Hepatocyte (in vitro differentiated cells): ENCODE results near the gene PACRG. TPM values are rescaled to one million over a fixed set of nuclear protein-coding genes. Genes with fewer than 3 reads are reported as not detected.

Experiments used
- DNase-seq: peaks from one replicate; pipeline ENCODE4 v3.0.0-alpha.2; 2016; ENCODE audit warnings: low spot score
- H2AFZ ChIP-seq: fragments of 200-600 bp; sonication (generic); 2 replicates; pipeline ENCODE4 v1.6.0; 2016; ENCODE audit warnings: antibody characterized with exemption, mild to moderate bottlenecking
- H3K27ac ChIP-seq: fragments of 200-600 bp; sonication (generic); 2 replicates; pipeline ENCODE4 v1.5.1; 2016; ENCODE audit warnings: mild to moderate bottlenecking
- H3K27me3 ChIP-seq: fragments of 200-600 bp; sonication (generic); 2 replicates; pipeline ENCODE4 v1.6.1; 2016
- H3K36me3 ChIP-seq: fragments of 200-600 bp; sonication (generic); replicated peaks from 2 replicates; pipeline ENCODE4 v1.5.1; 2016; ENCODE audit warnings: low read depth; ENCODE audit not compliant: insufficient read depth
- H3K4me1 ChIP-seq: fragments of 200-600 bp; sonication (generic); 2 replicates; pipeline ENCODE4 v1.5.1; 2016; ENCODE audit warnings: mild to moderate bottlenecking, moderate library complexity; ENCODE audit not compliant: insufficient read depth
- H3K4me2 ChIP-seq: fragments of 200-600 bp; sonication (generic); 2 replicates; pipeline ENCODE4 v1.6.0; 2016
- H3K4me3 ChIP-seq: fragments of 200-600 bp; sonication (generic); 2 replicates; pipeline ENCODE4 v1.5.1; 2016; ENCODE audit warnings: mild to moderate bottlenecking
- H3K79me2 ChIP-seq: fragments of 200-600 bp; sonication (generic); 2 replicates; pipeline ENCODE4 v1.6.0; 2017; ENCODE audit warnings: mild to moderate bottlenecking
- H3K9me2 ChIP-seq: fragments of 200-600 bp; sonication (generic); replicated peaks from 2 replicates; pipeline ENCODE4 v1.6.0; 2017; ENCODE audit warnings: mild to moderate bottlenecking; ENCODE audit not compliant: insufficient read depth
- H3K9me3 ChIP-seq: fragments of 200-600 bp; sonication (generic); 2 replicates; pipeline ENCODE4 v1.5.1; 2016; ENCODE audit warnings: low read depth, mild to moderate bottlenecking
- H4K20me1 ChIP-seq: fragments of 200-600 bp; sonication (generic); 2 replicates; pipeline ENCODE4 v1.6.0; 2016; ENCODE audit warnings: mild to moderate bottlenecking; ENCODE audit not compliant: insufficient read depth, poor library complexity, severe bottlenecking
- EZH2 ChIP-seq: fragments of 200-600 bp; sonication (generic); IDR thresholded peaks from 2 replicates; pipeline ENCODE4 v1.6.1; 2016; ENCODE audit warnings: antibody characterized with exemption, mild to moderate bottlenecking, borderline replicate concordance
- EZH2phosphoT487 ChIP-seq: fragments of 200-600 bp; sonication (generic); IDR thresholded peaks from one replicate; pipeline ENCODE4 v1.6.1; 2018; ENCODE audit warnings: antibody characterized with exemption, mild to moderate bottlenecking, low read depth, moderate library complexity; ENCODE audit not compliant: unreplicated experiment, severe bottlenecking
- WGBS: methylation state at CpG from one replicate; pipeline ENCODE4 v1.1.6; 2016; ENCODE audit warnings: low lambda C conversion rate; ENCODE audit errors: missing lambda C conversion rate; 5-methylcytosine and 5-hydroxymethylcytosine counted together
- polyA plus RNA-seq: library from polyadenylated mRNA; unstranded; fragments of >200 nt; fragmentation: Nextera tagmentation; extraction: Ambion mirVana; gene quantifications from 2 replicates; pipeline ENCODE4 v1.2.1, GENCODE V29; 2016
- total RNA-seq: library from RNA; depleted of rRNA; stranded (reverse); fragments of >200 nt; gene quantifications from 2 replicates; pipeline ENCODE4 v1.2.3, GENCODE V29; 2014
- TF ChIP-seq, protein P1 (sequence below): fragments of 200-600 bp; sonication (generic); IDR thresholded peaks from 2 replicates; pipeline ENCODE4 v1.5.1; 2016; ENCODE audit warnings: antibody characterized with exemption, mild to moderate bottlenecking; ENCODE audit not compliant: poor library complexity

PACRG gene
- total and polyA plus RNA-seq, 2 experiments from 2014 or later: 0.91 to 2.6 TPM

- H3K4me1 ChIP-seq: no peaks in the 10 kb centered on the region
- TF ChIP-seq, protein P1, sequence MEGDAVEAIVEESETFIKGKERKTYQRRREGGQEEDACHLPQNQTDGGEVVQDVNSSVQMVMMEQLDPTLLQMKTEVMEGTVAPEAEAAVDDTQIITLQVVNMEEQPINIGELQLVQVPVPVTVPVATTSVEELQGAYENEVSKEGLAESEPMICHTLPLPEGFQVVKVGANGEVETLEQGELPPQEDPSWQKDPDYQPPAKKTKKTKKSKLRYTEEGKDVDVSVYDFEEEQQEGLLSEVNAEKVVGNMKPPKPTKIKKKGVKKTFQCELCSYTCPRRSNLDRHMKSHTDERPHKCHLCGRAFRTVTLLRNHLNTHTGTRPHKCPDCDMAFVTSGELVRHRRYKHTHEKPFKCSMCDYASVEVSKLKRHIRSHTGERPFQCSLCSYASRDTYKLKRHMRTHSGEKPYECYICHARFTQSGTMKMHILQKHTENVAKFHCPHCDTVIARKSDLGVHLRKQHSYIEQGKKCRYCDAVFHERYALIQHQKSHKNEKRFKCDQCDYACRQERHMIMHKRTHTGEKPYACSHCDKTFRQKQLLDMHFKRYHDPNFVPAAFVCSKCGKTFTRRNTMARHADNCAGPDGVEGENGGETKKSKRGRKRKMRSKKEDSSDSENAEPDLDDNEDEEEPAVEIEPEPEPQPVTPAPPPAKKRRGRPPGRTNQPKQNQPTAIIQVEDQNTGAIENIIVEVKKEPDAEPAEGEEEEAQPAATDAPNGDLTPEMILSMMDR: no peak
- no peaks in the 10 kb centered on the region for H3K79me2 ChIP-seq
- no peaks in the 10 kb centered on the region for H3K9me3 ChIP-seq
- H3K36me3 ChIP-seq: no peaks in the 10 kb centered on the region
- H3K27me3 ChIP-seq: no peaks in the 10 kb centered on the region
- no peak overlapping the region for H3K4me3 ChIP-seq
- no peaks in the 10 kb centered on the region for H3K9me2 ChIP-seq
- no peak for DNase-seq
- no peak overlapping the region for H3K27ac ChIP-seq
- no peaks in the 10 kb centered on the region for H4K20me1 ChIP-seq
- no peak overlapping the region for H3K4me2 ChIP-seq
- 86% methylated on average over 4 of the region's 4 CpGs for WGBS
- no peak overlapping the region for H2AFZ ChIP-seq
These were observed 70.9 kb downstream of the PACRG start for GRCh38 chr6:162798546-162799266.

GRCh38 chr6:162814426-162814973, 86.7 kb downstream of the PACRG start:
- Histone ChIP-seq H3K4me3 (no peak overlapping the region), H3K36me3 (no peaks in the 10 kb centered on the region), H3K9me3 (no peaks in the 10 kb centered on the region), H3K27ac (no peak overlapping the region), H4K20me1 (no peaks in the 10 kb centered on the region), H3K9me2 (no peaks in the 10 kb centered on the region), H3K4me2 (no peak overlapping the region), H2AFZ (no peak overlapping the region), H3K4me1 (no peaks in the 10 kb centered on the region), H3K79me2 (no peaks in the 10 kb centered on the region), H3K27me3 (no peaks in the 10 kb centered on the region)
- TF ChIP-seq, protein P1: no peak
- 72% methylated on average over 10 of the region's 10 CpGs for WGBS
- DNase-seq: no peak

DNA sequence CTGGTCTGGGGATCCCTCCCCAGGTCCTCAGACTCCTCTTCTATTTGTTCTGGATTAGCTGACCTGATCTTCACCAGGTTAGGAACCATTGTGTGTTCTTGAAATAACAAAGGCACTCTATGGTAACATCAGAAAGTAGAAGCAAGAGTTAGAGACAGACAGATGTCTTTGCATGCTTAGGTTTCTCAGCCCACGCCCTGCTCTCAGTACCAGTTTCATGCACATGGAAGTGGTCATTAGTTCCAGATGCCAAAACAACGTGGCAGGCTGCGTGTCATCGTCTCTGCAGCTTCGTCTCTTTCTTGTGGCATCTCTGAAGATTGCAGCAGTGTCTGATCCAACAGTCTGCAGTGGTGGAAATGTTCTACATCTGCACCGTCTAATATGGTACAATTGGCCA, 89.4 kb downstream of the PACRG start:
- H3K27ac ChIP-seq: no peak overlapping the region
- no peaks in the 10 kb centered on the region for H3K9me2 ChIP-seq
- WGBS: 87% methylated on average over 6 of the region's 6 CpGs
- no peaks in the 10 kb centered on the region for H4K20me1 ChIP-seq
- no peak for DNase-seq
- H3K4me1 ChIP-seq: no peaks in the 10 kb centered on the region
- no peaks in the 10 kb centered on the region for H3K79me2 ChIP-seq
- H3K4me3 ChIP-seq: no peak overlapping the region
- no peaks in the 10 kb centered on the region for H3K27me3 ChIP-seq
- no peaks in the 10 kb centered on the region for H3K36me3 ChIP-seq
- no peaks in the 10 kb centered on the region for H3K9me3 ChIP-seq
- TF ChIP-seq EZH2phosphoT487 (no peak), EZH2 (no peak)
- TF ChIP-seq, protein P1: no peak
- H3K4me2 ChIP-seq: no peak overlapping the region
- H2AFZ ChIP-seq: no peak overlapping the region
